Adipose tissue (tissue), 3 donors: Measurements from ENCODE around the gene TMEM212. TPM values are rescaled to one million over a fixed set of nuclear protein-coding genes. Genes with fewer than 3 reads are reported as not detected.

ENCODE experiments used
- H3K27ac ChIP-seq: one replicate; pipeline ENCODE4 v1.5.1; 2013; ENCODE audit warnings: low read depth, low read length
- WGBS, 3 donors: extraction: QIAGEN DNeasy Blood & Tissue Kit; methylation state at CpG; one replicate each; pipeline ENCODE4 v1.1.7; 2013; 5-methylcytosine and 5-hydroxymethylcytosine counted together
- polyA plus RNA-seq, 3 donors: library from polyadenylated mRNA; stranded (reverse); fragments of 200-250 nt; gene quantifications; one replicate each; pipeline ENCODE4 v1.2.3, GENCODE V29; 2013
- donor health status: healthy with polysubstance abuse.
- donor health status: Bipolar disorder and iron deficiency.
- donor health status: healthy.

Gene TMEM212
- polyA plus RNA-seq, 3 donors, result not detected

DNA sequence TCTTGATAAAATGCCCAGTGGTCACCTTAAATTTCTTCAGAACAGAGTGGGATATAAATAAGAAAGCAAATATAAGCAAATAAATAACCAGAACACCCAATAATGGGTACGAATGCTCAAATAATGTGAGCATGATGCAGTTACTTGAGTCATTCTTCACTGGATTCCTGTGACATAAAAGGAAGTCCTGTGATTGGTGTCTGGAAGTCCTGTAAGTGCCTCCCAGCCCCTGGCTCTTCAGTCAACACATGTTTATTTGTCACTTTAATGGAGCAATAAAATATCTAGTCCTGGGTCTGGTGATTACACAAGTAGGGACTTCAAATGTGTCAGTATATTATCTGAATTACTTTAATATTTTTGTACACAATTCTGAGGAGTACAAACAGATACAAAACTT lies 30.4 kb downstream of the TMEM212 start:
- no peak overlapping the region for H3K27ac ChIP-seq
- 66 to 68% (median 66%) methylated on average over 1 of the region's 1 CpG for WGBS, 3 donors

DNA sequence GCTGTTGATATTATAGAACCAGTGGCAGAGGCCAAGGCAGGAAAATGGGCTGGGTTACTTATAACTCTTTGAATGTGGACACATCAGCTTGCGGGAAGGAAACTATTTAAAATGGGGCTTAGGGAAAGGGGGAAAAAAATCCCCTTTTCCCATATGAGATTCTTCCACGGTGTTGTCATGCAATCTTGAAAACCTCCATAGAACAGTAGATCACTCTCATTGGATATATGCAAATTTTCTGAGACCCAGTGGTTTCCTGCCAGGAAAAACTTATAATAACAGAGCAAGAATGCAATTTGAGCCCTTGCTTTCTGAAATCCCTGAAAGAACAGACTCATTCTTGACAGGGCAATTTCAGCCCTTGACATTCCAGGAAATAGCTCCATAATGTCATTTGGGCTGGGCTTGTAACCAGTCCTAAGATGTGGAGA lies 31.1 kb downstream of the TMEM212 start:
- peak overlapping the region; percentile 29 for H3K27ac ChIP-seq
- WGBS, 3 donors, result 34 to 49% (median 49%) methylated on average over 2 of the region's 2 CpGs

DNA sequence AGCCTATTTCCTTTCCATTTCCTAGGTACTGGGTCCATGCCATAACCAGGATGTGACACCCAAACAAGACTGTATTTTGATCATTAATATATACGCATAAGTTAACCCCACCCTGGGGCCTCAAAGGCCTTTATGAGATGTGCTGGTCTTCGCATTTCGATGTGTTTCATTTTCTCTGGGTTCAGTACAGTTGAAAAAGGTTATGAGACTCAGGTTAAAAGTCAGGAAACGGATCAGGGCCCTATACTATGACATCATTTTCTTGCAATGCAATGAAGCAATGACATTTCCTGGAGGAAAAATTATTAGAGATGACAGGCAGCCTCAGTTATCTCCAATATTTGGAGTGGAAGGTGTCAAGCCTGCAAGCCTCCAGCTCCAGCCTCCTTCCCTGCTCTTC lies 31.7 kb downstream of the TMEM212 start:
- WGBS, 3 donors, result 62 to 78% (median 64%) methylated on average over 4 of the region's 4 CpGs
- no peak overlapping the region for H3K27ac ChIP-seq

DNA sequence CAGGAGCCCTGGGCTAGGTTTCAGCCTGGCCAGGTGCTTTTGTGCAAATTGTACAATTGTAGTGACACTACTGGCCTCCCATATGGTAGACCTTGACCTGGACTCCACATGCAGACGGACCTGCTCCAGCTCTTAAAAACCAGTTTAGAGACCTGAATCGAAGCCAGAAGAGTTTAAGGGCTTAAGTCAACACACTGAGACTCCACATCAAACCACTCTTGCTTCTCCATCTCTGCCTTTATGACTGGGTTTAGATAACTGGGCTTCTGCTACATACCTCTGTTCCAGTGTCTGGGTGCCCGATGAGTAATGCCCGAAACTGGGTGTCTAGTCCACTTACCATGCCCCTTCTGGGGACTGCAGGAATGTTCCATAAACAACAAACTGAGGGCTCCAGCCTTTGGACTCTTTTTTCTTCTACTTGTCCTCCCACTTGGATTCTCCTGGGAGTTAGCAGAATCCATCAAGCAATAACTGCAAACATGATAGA lies 32.8 kb downstream of the TMEM212 start:
- H3K27ac ChIP-seq, result no peak overlapping the region
- WGBS, 3 donors, result 50 to 78% (median 76%) methylated on average over 4 of the region's 4 CpGs

DNA sequence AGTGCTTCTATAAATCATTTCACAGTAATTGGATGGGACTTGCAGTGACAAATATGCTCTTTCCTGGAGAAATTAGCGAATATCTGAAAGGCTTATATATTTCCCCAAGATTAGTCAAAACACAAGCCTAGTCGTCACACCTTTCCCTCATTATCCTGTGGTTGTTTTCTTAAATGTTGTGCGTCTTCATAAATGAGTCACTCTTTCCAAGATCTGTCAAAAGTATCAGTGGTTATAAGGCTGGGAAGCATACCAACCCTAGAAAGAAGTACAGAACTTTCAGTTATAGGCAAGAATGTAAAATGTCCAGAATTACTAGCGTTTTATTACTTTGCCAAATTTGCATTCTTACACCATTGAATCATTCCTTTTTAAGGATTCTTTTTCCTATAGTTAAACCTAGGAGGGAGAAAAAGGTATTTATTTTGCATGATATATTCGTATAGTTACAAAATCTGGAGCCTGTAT lies 33.6 kb downstream of the TMEM212 start:
- no peak overlapping the region for H3K27ac ChIP-seq
- 55 to 71% (median 68%) methylated on average over 5 of the region's 5 CpGs for WGBS, 3 donors

DNA sequence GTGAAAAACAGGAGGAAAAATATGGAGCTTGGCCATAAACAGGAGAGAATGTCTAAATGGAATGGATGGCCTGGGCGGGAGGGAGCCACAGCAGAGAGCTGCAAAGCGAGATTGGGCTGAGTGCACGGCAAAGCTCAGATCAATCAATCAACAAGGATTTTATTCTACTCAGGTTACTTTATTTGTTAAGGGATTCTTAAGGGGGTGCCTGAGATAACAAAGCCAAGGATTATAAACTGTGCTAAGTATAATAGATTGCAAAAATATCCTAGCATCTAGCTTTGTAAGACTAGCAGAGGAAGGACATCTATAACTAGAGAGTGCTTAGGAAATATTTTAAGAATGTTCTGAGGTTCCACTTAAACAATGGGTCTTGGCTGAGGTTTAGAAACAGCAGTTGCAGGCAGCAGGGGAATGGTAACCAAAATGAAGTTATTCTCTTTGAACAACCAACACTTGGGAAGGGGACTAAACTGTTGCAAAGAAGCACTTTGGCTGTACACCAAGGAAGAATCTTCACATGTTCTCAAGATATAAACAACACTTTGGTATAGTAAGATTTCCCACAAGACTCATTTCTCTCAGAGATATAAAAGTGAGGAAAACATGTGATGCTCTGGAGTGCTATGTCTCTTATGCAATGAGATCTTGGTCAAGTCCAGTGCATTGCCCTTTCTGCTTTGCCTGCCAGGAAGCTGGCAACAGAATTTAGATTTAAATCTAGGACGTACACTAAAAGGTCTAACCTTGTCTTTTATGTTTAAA lies 35.5 kb downstream of the TMEM212 start:
- H3K27ac ChIP-seq, result no peak overlapping the region
- 67 to 76% (median 71%) methylated on average over 4 of the region's 4 CpGs for WGBS, 3 donors

DNA sequence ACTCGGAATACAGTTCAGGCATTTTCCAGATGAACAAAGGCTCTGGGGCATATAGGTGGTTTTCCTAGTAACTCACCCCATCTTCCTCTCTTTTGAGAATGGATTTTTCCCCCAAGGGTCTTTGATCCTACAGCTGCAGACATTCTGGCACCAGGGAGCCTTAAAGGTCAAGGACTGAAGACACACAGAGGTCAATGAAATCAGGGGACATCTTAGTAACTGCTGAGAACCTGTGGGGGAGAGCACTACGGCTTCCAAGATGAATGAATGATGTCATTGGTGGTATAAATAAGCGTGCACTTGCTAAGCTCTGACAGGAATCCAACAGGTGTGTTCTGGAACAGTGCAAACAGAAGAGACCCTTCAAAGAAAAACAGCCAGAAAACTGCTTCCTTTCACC lies 36.3 kb downstream of the TMEM212 start:
- no peak overlapping the region for H3K27ac ChIP-seq
- WGBS, 3 donors, result 83 to 95% (median 90%) methylated on average over 3 of the region's 3 CpGs

DNA sequence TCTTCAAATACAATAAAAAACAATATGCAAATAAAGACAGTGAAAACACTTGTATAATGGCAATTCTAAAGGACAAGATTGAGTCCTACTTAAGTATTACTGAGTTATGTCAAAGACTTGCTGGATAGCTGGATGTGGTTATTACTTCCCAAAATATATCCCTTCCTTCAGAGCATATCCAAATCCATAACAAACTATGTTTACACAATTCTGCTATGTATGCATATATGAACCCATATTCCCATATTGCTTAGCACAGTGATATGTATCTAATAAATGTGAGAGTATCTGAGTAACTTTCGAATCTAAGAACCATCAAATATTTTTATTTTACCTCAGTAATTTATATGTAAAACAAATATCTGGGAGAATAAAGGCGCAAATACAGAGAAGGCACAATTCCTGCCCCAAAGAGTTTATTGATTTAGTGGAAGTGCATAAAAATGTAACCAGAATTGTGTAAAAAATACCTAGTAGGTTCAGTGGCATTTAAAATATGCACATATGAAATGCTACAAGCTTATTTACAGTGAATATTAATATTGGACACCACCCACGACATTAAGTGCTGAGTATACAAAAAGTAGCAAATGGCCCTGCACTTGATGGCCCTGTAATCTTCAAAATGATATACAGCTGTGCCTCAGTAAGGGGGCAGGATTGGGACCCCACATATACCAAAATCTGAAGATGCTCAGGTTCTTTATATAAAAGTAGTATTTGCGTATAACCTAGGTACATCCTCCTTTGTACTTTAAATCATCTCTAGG lies 37.1 kb downstream of the TMEM212 start:
- H3K27ac ChIP-seq, result no peak overlapping the region
- 92 to 98% (median 95%) methylated on average over 4 of the region's 4 CpGs for WGBS, 3 donors

DNA sequence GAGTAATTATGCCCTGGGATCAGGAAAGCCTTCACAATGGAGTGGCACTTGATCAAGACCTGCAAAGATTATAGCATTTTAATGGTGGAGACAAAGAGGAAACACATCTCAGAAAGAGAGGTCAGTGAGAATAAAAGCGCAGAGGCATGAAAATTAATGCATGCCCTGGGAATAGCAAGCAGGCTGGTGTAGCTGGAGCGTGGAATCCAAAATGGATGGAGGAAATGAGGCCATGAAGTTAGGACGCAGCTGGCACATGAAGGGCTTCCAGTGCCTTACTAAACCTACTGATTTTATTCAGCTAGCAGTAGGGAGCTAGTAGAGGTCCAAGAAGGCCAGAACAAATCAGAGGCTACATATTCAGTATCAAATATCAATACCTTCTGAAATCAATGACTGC lies 38.1 kb downstream of the TMEM212 start:
- 79 to 96% (median 86%) methylated on average over 3 of the region's 3 CpGs for WGBS, 3 donors
- no peak overlapping the region for H3K27ac ChIP-seq

DNA sequence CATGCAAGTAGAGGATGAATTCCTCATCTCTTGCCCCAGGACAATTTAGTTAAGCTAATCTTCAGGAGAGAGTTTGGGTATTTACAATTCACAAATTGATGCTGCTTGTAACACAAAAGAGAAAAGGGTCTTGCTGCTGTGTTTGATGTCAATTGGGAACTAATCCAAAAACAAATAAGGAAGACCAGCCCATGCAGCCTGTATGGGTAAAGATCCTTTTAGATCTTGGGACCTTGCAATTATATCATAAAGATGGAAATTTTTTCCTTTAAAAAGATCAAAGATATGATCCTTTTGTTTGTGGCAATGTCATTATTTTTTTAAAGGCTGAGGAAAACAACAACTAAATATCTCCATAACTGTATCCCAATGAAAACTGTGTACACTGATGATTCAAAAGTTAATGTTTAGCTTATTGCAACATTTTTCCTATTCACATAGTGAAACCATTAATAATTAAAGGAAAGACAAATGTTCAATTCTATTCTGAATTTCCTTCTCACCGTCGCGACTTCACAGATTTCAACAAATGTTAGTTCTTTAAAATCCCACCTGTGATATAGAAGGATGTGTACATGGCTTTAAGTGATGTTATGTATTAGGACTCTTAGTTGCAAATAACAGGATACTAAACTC lies 40.2 kb downstream of the TMEM212 start:
- WGBS, 3 donors, result 56 to 96% (median 94%) methylated on average over 3 of the region's 3 CpGs
- H3K27ac ChIP-seq, result no peak overlapping the region

DNA sequence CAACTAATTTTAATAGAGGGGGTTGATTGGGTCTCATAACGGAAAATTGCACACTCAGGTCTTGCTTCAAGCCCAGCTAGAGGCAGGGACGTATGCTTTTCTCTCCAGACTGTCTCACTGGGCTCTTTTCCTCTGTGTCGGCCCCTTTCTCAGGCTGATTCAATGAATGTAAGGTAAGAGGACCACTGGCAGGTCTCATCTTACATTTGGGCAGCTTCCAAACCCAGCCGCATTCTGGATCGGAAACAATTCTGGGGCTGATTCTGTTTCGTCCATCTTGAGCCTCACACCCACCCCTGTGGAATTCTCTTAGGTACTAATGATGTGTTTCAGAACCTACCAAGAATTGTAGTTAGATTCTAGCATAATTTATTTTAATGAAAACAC lies 40.7 kb downstream of the TMEM212 start:
- WGBS, 3 donors, result 67 to 89% (median 84%) methylated on average over 6 of the region's 6 CpGs
- H3K27ac ChIP-seq, result no peak overlapping the region

DNA sequence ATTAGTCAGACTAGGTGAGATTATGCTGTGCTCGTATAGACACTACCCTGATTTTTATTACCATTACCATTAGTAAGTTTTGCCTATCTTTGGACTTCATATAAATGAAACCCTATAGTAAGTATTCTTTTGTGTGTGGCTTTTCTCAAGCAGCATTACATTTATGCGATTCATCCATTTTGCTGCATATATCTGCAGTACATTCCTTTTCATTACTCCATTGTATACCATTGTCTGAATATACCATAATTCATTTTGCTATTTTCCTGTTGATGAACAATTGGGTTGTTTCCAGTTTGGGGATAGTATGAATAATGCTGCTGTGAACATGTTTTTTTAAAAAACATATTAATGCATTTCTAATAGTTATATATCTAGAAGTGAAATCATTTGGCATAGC lies 45.3 kb downstream of the TMEM212 start:
- no peak overlapping the region for H3K27ac ChIP-seq

DNA sequence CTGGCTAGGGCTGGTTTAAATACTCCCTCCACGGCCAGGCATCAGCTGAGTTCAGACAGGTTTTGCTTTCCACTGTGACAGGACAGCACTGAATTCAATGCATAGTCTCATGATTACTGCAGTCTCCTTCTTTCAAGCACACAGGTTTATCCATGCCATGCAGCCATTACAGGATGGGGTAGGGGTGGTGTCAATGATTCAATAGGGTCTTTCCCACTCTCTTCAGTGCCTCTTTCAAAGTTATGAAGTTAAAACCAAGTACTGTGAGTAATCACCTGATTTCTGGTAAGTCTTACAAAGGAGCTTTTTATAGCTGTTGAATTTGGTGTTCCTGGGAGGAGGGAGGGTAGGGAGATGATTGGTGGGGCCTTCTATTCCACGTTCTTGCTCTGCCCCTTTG lies 47.2 kb downstream of the TMEM212 start:
- 74 to 94% (median 91%) methylated on average over 2 of the region's 2 CpGs for WGBS, 3 donors
- no peak overlapping the region for H3K27ac ChIP-seq

More for the DNA sequence above, 45.3 kb downstream of the TMEM212 start:
- WGBS, 3 donors, result 85 to 93% (median 92%) methylated on average over 2 of the region's 2 CpGs

DNA sequence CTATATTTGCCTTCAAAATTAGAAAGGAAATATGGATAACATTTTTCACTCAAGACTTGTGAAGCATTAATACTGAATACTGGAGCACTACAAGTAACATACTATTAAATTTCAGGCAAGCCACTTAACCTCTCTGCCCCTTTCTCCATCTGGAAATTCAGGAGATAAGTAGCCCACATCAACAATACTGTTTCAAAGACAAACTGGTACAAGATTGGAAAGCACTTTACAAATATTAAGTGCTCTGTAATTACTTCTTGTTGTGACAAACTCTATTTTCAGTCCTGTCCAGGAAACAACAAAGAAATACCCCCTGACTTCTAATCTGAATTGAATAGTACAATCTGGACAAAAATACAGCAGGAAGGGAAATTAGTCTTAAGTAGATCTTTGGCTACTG lies 49.3 kb downstream of the TMEM212 start:
- H3K27ac ChIP-seq, result no peak overlapping the region

DNA sequence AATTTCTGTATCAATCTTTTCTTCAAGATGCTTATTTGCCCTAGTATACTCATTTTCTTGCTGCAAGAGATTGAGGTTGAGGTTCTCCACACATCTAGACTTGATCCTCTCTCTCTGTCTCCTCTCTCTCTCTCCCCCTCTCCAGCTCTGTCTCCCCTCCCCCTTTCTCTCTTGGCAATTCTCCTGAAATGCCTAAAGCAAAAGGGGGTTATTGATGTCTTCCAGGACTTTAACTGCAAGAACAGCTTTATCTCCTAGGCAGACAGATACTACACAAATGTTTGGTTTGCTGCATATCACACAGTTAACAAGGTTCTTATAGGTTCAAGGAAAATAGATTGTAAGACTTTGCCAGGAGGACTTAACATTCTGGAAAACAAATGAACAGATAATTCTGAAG lies 52.1 kb downstream of the TMEM212 start:
- no peak overlapping the region for H3K27ac ChIP-seq

DNA sequence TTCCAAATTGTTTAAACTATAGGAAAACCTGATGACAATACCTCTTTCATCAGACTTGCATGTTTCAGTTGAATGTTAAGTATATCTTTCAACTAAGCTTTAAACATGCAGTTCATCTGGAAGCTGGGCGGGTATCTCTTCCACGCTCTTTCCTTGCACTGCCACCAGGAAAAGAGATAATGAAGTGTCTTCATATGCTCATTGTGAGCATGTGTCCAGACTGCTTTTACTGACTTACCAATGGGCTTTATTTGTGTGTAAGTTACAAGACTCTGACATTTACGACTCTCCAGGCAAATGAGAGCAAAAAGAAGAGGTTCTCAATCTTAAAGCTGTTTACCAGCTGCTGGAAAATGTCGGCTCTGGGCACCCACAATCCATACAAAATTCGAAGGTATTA lies 52.8 kb downstream of the TMEM212 start:
- no peak overlapping the region for H3K27ac ChIP-seq
- 84 to 92% (median 90%) methylated on average over 5 of the region's 5 CpGs for WGBS, 3 donors

DNA sequence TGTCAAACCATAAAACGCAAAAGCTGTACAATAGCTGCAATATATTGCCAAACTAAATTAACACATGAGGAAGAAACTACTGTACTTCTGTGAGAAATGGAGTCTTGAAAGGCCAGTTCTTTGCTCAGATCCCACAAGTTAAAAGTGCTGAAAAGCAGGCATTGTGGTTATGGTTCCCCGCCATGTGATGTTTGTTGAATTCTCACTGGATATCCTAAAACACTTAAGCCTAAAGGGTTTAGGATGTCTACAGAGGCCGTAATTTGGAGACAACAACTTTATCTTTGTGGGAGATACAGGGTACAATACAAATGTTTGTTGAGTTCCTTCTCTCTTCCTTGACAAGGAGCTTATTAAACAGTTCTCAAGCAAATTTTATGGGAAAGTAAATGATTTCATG lies 53.2 kb downstream of the TMEM212 start:
- WGBS, 3 donors, result 92 to 95% (median 94%) methylated on average over 3 of the region's 3 CpGs

DNA sequence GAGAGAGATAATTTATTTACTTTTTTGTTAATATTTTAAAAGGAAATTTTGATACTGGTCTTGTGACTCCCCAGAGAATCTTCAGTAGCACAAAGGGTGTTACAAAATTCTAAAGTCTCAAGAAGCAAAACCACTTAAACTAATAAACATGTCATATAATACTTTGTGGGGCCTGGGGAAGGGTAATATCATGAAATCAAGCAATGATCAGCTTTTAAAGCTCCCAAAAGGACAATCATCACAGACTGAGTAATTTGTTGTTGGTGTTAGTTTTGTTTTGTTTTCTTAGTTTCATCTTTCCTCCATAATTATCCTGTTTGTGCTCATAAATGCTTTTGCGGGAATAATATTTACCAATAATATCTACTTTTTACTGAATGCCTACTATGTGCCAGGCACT lies 55.0 kb downstream of the TMEM212 start:
- WGBS, 3 donors, result 79 to 100% (median 89%) methylated on average over 1 of the region's 1 CpG
- no peak overlapping the region for H3K27ac ChIP-seq

More for the DNA sequence above, 53.2 kb downstream of the TMEM212 start:
- H3K27ac ChIP-seq, result no peak overlapping the region

DNA sequence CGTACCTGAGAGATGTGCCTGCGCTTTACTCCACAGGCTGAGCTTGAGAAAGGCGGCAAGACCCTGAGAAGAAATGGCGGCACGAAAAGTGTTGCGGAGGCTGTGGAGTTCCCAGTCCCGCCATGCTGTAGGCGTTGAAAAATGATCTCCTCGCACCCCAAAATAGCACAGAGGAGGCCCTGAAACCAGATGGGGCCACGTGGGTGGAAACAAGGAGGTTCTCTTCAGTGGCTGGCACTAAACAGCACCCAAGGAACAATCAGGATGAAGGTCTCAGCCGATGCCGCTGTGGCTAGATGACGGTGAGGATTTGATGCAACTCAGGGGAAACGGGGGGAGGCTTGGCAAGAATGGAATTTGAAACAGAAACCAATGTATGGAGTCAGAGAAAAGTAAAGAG lies 57.3 kb downstream of the TMEM212 start:
- H3K27ac ChIP-seq, result no peak overlapping the region
- WGBS, 3 donors, result 91 to 94% (median 93%) methylated on average over 14 of the region's 14 CpGs
